Measurements from ENCODE around the gene ZER1.
A peak's percentile ranks its signal among the peaks of the same experiment; 100 is the strongest.

Gene ZER1

GRCh38 chr9:128707446-128707845, 64.3 kb downstream of the ZER1 start:
- Histone ChIP-seq H3K4me3 (ENCODE audit: insufficient read depth, low read depth, low read length, poor library complexity, severe bottlenecking) (no peak overlapping the region), H3K27ac (ENCODE audit: insufficient read depth, low read length, poor library complexity, severe bottlenecking) (no peak overlapping the region), H3K9me3 (ENCODE audit: control insufficient read depth, low read length) (no peaks in the 10 kb centered on the region), H3K36me3 (ENCODE audit: control insufficient read depth, insufficient read depth, low read length) (no peaks in the 10 kb centered on the region), H3K27me3 (replicated peaks; ENCODE audit: control insufficient read depth, insufficient read depth, low read length, poor library complexity, severe bottlenecking) (no peaks in the 10 kb centered on the region), H3K4me1 (ENCODE audit: control insufficient read depth, insufficient read depth, low read length, poor library complexity, severe bottlenecking) (peaks cover 6% of the 10 kb centered on the region)
- no peak for DNase-seq

- Histone ChIP-seq H3K27ac (ENCODE audit: insufficient read depth, low read length, poor library complexity, severe bottlenecking) (no peak overlapping the region), H3K4me3 (ENCODE audit: insufficient read depth, low read depth, low read length, poor library complexity, severe bottlenecking) (no peak overlapping the region), H3K36me3 (ENCODE audit: control insufficient read depth, insufficient read depth, low read length) (no peaks in the 10 kb centered on the region), H3K4me1 (ENCODE audit: control insufficient read depth, insufficient read depth, low read length, poor library complexity, severe bottlenecking) (peaks cover 11% of the 10 kb centered on the region), H3K27me3 (replicated peaks; ENCODE audit: control insufficient read depth, insufficient read depth, low read length, poor library complexity, severe bottlenecking) (no peaks in the 10 kb centered on the region), H3K9me3 (ENCODE audit: control insufficient read depth, low read length) (no peaks in the 10 kb centered on the region)
- DNase-seq, result no peak
Observed at GRCh38 chr9:128706671-128707381, 64.9 kb downstream of the ZER1 start.

GRCh38 chr9:128706045-128706444, 65.7 kb downstream of the ZER1 start:
- H3K27me3 ChIP-seq (replicated peaks; ENCODE audit: control insufficient read depth, insufficient read depth, low read length, poor library complexity, severe bottlenecking), result no peaks in the 10 kb centered on the region
- no peaks in the 10 kb centered on the region for H3K9me3 ChIP-seq (ENCODE audit: control insufficient read depth, low read length)
- no peak for DNase-seq
- H3K27ac ChIP-seq (ENCODE audit: insufficient read depth, low read length, poor library complexity, severe bottlenecking), result no peak overlapping the region
- H3K36me3 ChIP-seq (ENCODE audit: control insufficient read depth, insufficient read depth, low read length), result no peaks in the 10 kb centered on the region
- H3K4me1 ChIP-seq (ENCODE audit: control insufficient read depth, insufficient read depth, low read length, poor library complexity, severe bottlenecking), result peaks cover 11% of the 10 kb centered on the region
- no peak overlapping the region for H3K4me3 ChIP-seq (ENCODE audit: insufficient read depth, low read depth, low read length, poor library complexity, severe bottlenecking)

- Histone ChIP-seq H3K4me3 (ENCODE audit: insufficient read depth, low read depth, low read length, poor library complexity, severe bottlenecking) (no peak overlapping the region), H3K9me3 (ENCODE audit: control insufficient read depth, low read length) (no peaks in the 10 kb centered on the region), H3K27me3 (replicated peaks; ENCODE audit: control insufficient read depth, insufficient read depth, low read length, poor library complexity, severe bottlenecking) (no peaks in the 10 kb centered on the region), H3K27ac (ENCODE audit: insufficient read depth, low read length, poor library complexity, severe bottlenecking) (no peak overlapping the region), H3K36me3 (ENCODE audit: control insufficient read depth, insufficient read depth, low read length) (no peaks in the 10 kb centered on the region), H3K4me1 (ENCODE audit: control insufficient read depth, insufficient read depth, low read length, poor library complexity, severe bottlenecking) (peaks cover 11% of the 10 kb centered on the region)
- DNase-seq, result no peak
Observed at GRCh38 chr9:128705051-128705965, 66.4 kb downstream of the ZER1 start.

- Histone ChIP-seq H3K36me3 (ENCODE audit: control insufficient read depth, insufficient read depth, low read length) (no peaks in the 10 kb centered on the region), H3K4me3 (ENCODE audit: insufficient read depth, low read depth, low read length, poor library complexity, severe bottlenecking) (no peak overlapping the region), H3K4me1 (ENCODE audit: control insufficient read depth, insufficient read depth, low read length, poor library complexity, severe bottlenecking) (peaks cover 11% of the 10 kb centered on the region), H3K27ac (ENCODE audit: insufficient read depth, low read length, poor library complexity, severe bottlenecking) (no peak overlapping the region), H3K9me3 (ENCODE audit: control insufficient read depth, low read length) (no peaks in the 10 kb centered on the region), H3K27me3 (replicated peaks; ENCODE audit: control insufficient read depth, insufficient read depth, low read length, poor library complexity, severe bottlenecking) (no peaks in the 10 kb centered on the region)
- no peak for DNase-seq
Observed at GRCh38 chr9:128704356-128704670, 67.4 kb downstream of the ZER1 start.

- Histone ChIP-seq H3K4me1 (ENCODE audit: control insufficient read depth, insufficient read depth, low read length, poor library complexity, severe bottlenecking) (peaks cover 11% of the 10 kb centered on the region), H3K36me3 (ENCODE audit: control insufficient read depth, insufficient read depth, low read length) (no peaks in the 10 kb centered on the region), H3K9me3 (ENCODE audit: control insufficient read depth, low read length) (no peaks in the 10 kb centered on the region), H3K27me3 (replicated peaks; ENCODE audit: control insufficient read depth, insufficient read depth, low read length, poor library complexity, severe bottlenecking) (no peaks in the 10 kb centered on the region), H3K27ac (ENCODE audit: insufficient read depth, low read length, poor library complexity, severe bottlenecking) (no peak overlapping the region), H3K4me3 (ENCODE audit: insufficient read depth, low read depth, low read length, poor library complexity, severe bottlenecking) (peak overlapping the region; percentile 68)
- no peak for DNase-seq
Observed at GRCh38 chr9:128703616-128704355, 67.9 kb downstream of the ZER1 start.

- no peak for DNase-seq
- H3K27ac ChIP-seq (ENCODE audit: insufficient read depth, low read length, poor library complexity, severe bottlenecking), result peak overlapping the region; percentile 18
Observed at GRCh38 chr9:128702949-128703615, 68.6 kb downstream of the ZER1 start.

GRCh38 chr9:128702445-128702948, 69.2 kb downstream of the ZER1 start, which contains the start of gene PKN3:
Gene PKN3, plus strand, starts transcription at chr9:128702503. Its CDS starts 413 bp downstream, at chr9:128702916.
- H3K9me3 ChIP-seq (ENCODE audit: control insufficient read depth, low read length), result no peaks in the 10 kb centered on the region
- H3K27ac ChIP-seq (ENCODE audit: insufficient read depth, low read length, poor library complexity, severe bottlenecking), result peak within 1 kb of the TSS; percentile 18
- DNase-seq, result peak; percentile 65 to 75 (median 67)
- H3K27me3 ChIP-seq (replicated peaks; ENCODE audit: control insufficient read depth, insufficient read depth, low read length, poor library complexity, severe bottlenecking), result no peaks in the 10 kb centered on the region
- H3K4me1 ChIP-seq (ENCODE audit: control insufficient read depth, insufficient read depth, low read length, poor library complexity, severe bottlenecking), result peaks cover 11% of the 10 kb centered on the region
- peak within 1 kb of the TSS; percentile 68 for H3K4me3 ChIP-seq (ENCODE audit: insufficient read depth, low read depth, low read length, poor library complexity, severe bottlenecking)
- no peaks in the 10 kb centered on the region for H3K36me3 ChIP-seq (ENCODE audit: control insufficient read depth, insufficient read depth, low read length)

More at GRCh38 chr9:128702949-128703615, 68.6 kb downstream of the ZER1 start:
- Histone ChIP-seq H3K36me3 (ENCODE audit: control insufficient read depth, insufficient read depth, low read length) (no peaks in the 10 kb centered on the region), H3K27me3 (replicated peaks; ENCODE audit: control insufficient read depth, insufficient read depth, low read length, poor library complexity, severe bottlenecking) (no peaks in the 10 kb centered on the region), H3K9me3 (ENCODE audit: control insufficient read depth, low read length) (no peaks in the 10 kb centered on the region), H3K4me1 (ENCODE audit: control insufficient read depth, insufficient read depth, low read length, poor library complexity, severe bottlenecking) (peaks cover 11% of the 10 kb centered on the region), H3K4me3 (ENCODE audit: insufficient read depth, low read depth, low read length, poor library complexity, severe bottlenecking) (peak overlapping the region; percentile 68)

GRCh38 chr9:128701227-128701854, 70.4 kb downstream of the ZER1 start:
- H3K27me3 ChIP-seq (replicated peaks; ENCODE audit: control insufficient read depth, insufficient read depth, low read length, poor library complexity, severe bottlenecking), result no peaks in the 10 kb centered on the region
- H3K4me1 ChIP-seq (ENCODE audit: control insufficient read depth, insufficient read depth, low read length, poor library complexity, severe bottlenecking), result peaks cover 11% of the 10 kb centered on the region
- no peak for DNase-seq

More at GRCh38 chr9:128701227-128701854, 70.4 kb downstream of the ZER1 start:
- Histone ChIP-seq H3K27ac (ENCODE audit: insufficient read depth, low read length, poor library complexity, severe bottlenecking) (no peak overlapping the region), H3K9me3 (ENCODE audit: control insufficient read depth, low read length) (no peaks in the 10 kb centered on the region), H3K36me3 (ENCODE audit: control insufficient read depth, insufficient read depth, low read length) (no peaks in the 10 kb centered on the region), H3K4me3 (ENCODE audit: insufficient read depth, low read depth, low read length, poor library complexity, severe bottlenecking) (no peak overlapping the region)

Data from effector memory CD4-positive, alpha-beta T cell (primary cell).